GM12801 (cell line): ENCODE data around the gene CPB2.

Experiments used
- TF ChIP-seq, protein P1 (sequence below): IDR thresholded peaks from one replicate; pipeline ENCODE4 v1.5.1; 2011; ENCODE audit warnings: control low read depth; ENCODE audit not compliant: insufficient read length; ENCODE audit errors: extremely low read depth

The CPB2 gene

DNA sequence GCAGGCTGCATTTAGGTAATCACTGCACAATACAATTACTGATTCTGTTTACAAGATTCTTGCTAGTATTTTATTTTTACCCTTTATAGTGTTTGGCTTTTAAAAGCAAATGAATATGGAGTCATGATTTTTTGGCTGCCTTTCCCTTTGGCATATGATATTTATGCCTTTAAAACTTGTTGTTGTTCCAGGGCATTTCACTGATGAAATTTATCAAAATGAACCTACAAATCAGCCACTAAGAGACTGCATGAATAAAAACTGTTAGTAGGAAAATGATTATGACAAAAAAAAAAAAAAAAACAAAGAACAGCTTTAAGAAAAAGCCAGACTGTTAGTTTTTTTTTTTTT lies 2.6 kb downstream of the CPB2 start:
- TF ChIP-seq, protein P1, sequence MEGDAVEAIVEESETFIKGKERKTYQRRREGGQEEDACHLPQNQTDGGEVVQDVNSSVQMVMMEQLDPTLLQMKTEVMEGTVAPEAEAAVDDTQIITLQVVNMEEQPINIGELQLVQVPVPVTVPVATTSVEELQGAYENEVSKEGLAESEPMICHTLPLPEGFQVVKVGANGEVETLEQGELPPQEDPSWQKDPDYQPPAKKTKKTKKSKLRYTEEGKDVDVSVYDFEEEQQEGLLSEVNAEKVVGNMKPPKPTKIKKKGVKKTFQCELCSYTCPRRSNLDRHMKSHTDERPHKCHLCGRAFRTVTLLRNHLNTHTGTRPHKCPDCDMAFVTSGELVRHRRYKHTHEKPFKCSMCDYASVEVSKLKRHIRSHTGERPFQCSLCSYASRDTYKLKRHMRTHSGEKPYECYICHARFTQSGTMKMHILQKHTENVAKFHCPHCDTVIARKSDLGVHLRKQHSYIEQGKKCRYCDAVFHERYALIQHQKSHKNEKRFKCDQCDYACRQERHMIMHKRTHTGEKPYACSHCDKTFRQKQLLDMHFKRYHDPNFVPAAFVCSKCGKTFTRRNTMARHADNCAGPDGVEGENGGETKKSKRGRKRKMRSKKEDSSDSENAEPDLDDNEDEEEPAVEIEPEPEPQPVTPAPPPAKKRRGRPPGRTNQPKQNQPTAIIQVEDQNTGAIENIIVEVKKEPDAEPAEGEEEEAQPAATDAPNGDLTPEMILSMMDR, result no peak

DNA sequence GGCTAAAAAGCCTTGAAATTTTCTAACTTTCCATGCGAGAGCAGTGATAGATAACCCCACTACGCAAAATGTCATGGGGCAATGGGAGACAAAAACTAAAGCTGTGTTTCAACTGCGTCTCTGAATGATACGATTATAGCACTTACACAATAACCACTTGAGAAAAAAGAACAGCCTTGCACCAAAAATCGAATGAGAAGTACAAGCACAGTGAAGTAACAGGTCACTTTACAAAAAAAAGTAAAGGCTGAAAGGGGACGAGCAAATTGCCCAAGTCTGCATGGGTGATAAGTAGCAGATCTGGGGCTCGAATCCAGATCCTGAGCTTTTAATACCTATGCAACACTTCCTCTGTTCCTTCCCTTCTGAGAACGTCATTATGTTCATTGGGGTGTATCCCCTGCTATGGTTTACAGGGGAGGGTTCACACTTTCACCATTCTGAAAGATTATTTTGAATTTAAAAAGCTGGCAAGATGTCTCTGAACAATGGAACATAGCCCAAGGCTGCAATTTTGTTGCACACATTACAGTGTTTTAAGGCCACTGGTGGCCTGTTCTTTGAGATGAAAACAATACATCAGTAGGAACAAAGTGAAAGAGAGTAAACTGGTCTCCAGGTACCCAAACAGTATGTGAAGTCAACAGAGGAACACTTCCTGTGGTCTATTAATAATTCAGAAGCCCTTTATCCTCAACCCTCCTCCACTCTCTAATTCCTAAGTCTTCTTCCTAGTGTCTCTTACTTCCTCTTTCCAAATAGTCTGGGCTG lies 3.2 kb downstream of the CPB2 start:
- TF ChIP-seq, protein P1, result no peak

DNA sequence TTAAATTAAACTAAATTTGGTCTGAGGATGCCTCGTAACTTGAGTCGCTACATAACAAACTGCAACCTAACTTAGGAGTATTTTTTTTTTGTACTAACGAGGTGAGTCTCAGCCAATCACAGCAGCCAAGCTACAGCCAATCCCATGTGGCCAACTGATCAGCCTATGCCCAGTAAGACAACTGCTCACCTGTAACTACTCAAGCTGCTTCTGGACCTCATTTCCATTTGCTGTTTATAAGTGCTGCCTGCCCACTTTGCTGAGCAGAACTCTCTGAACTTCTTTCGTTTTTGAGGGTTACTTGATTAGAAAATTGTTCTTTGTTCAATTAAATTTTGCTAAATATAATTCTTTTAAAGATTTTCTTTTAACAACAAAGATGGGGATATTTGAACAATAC lies 3.8 kb downstream of the CPB2 start:
- TF ChIP-seq, protein P1, result no peak

DNA sequence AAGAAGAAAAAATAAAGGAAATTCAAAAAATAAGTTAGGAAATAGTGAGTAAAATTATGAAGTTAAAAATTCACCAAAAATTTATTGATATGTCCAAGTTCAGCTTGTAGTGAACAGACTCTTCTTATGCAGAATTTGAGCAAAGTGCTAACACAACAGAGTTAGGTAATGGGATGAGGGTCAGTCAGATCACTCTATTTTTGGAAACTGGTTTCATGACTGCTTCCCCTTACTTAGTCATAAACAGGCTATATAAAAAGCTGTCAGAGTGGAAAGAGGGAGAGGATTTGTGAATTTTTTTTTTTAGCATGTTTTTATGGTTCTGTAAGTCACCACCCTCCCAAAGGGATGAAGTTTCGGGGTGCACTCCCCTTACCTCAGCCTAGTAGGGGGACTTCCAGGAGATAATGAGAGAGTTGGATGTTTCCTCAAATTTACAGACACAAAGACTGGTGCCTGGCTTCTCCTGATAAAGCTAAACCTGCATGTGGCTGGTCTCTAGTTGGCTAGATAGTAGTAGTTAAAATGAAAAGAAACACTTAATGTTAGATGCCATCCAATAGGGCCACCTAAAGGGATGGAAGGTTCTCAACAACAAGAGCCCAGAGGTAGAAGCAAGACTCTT lies 4.5 kb downstream of the CPB2 start:
- TF ChIP-seq, protein P1, result no peak

DNA sequence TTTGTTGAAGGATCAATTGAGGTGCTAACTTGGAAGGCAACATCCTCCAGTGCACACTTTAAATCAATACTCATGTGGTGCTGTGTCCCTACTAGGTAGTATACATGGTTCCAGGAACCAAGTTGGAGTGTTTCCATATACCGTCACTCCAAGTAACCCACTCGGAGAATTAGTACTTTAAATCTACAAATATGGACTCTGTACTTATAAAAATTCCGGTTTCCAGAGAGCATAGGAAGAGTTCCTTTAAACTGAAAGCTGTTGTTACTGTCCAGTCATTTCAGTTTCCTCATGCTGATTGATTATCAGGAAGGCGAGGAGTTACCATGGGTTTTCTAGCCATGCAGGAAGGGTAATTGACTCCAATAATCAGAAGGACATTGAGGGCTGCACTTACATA lies 7.2 kb downstream of the CPB2 start:
- TF ChIP-seq, protein P1, result no peak

DNA sequence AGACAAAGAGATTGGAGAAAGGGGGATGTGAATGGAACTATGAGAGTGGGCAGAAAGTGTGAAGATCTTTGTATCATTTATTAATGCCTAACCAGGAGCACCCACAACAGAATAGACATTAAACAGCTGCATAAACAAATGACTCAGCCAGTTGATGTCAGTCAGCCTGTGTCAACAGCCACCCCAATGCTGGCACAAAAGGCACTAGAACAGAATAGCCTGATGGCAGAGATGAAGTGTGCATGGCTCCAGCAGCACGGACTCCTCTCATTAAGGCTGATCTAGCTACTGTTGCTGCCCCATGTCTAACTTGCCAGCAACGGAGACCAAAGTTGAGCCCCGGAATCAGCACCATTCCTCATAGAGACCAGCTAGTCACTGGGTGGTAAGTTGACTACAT lies 7.8 kb downstream of the CPB2 start:
- TF ChIP-seq, protein P1, result no peak

DNA sequence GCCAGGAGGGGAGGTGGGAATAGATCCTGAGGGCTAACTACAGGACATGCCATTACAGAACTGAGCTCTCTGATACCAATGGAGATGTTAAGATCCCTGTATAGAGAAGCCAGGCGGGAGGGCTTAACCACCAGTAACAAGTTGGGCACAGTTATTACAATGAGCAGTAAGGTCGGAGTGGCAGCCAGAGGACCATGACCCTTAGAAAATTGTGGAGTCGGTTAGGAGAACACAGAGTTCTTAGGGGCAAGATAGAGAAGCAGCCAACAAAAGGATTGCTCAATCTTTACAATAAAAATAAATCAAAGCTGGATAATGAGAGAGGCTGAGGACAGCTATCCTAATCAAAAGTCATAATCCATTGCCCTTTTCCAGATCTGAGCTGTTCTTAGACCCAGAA lies 10.4 kb downstream of the CPB2 start:
- TF ChIP-seq, protein P1, result no peak
